Measurements from ENCODE around the gene KCNMB1. TPM values are rescaled to one million over a fixed set of nuclear protein-coding genes. Genes with fewer than 3 reads are reported as not detected.

Gene KCNMB1
- polyA plus RNA-seq, 1 experiment = 0.04 TPM

- H3K27me3 ChIP-seq (ENCODE audit: control insufficient read depth, insufficient read depth, low read length) = no peaks in the 10 kb centered on the region
- POLR2A ChIA-PET = no interaction called here
- TF ChIP-seq, protein P1, sequence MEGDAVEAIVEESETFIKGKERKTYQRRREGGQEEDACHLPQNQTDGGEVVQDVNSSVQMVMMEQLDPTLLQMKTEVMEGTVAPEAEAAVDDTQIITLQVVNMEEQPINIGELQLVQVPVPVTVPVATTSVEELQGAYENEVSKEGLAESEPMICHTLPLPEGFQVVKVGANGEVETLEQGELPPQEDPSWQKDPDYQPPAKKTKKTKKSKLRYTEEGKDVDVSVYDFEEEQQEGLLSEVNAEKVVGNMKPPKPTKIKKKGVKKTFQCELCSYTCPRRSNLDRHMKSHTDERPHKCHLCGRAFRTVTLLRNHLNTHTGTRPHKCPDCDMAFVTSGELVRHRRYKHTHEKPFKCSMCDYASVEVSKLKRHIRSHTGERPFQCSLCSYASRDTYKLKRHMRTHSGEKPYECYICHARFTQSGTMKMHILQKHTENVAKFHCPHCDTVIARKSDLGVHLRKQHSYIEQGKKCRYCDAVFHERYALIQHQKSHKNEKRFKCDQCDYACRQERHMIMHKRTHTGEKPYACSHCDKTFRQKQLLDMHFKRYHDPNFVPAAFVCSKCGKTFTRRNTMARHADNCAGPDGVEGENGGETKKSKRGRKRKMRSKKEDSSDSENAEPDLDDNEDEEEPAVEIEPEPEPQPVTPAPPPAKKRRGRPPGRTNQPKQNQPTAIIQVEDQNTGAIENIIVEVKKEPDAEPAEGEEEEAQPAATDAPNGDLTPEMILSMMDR (IDR thresholded peaks at IDR 0.05; ENCODE audit: insufficient read depth, low read depth, low read length) = no peak
- no peak for DNase-seq (ENCODE audit: low read depth)
- H3K4me3 ChIP-seq (ENCODE audit: low read depth, low read length) = no peak overlapping the region
- no peaks in the 10 kb centered on the region for H3K36me3 ChIP-seq (ENCODE audit: control insufficient read depth, insufficient read depth, low read length)
- CTCF ChIA-PET = no interaction called here
Measured at GRCh38 chr5:170365011-170365410, 24.2 kb downstream of the KCNMB1 start.

DNA sequence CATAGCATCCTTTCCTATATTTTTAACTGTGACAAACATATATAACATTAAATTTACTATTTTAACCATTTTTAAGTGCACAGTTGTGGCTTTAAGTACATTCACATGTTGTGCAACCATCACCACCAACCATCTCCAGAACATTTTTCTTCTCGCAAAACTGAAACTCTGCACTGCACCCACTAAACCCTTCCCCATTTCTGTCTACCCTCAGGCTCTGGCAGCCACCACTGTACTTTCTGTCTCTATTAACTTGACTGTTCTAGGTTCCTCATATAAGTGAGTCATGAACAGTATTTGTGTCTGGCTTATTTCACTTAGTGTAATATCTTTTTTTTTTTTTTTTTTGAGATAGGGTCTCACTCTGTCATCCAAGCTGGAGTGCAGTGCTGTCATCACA, 25.5 kb downstream of the KCNMB1 start:
- H3K36me3 ChIP-seq (ENCODE audit: control insufficient read depth, insufficient read depth, low read length) = no peaks in the 10 kb centered on the region
- TF ChIP-seq, protein P1 (IDR thresholded peaks at IDR 0.05; ENCODE audit: insufficient read depth, low read depth, low read length) = no peak
- POLR2A ChIA-PET = no interaction called here
- no peak overlapping the region for H3K4me3 ChIP-seq (ENCODE audit: low read depth, low read length)
- no peaks in the 10 kb centered on the region for H3K27me3 ChIP-seq (ENCODE audit: control insufficient read depth, insufficient read depth, low read length)
- CTCF ChIA-PET = interaction anchor here (0.6 kb wide), 1 partner anchor 138 kb away, joined by 3 read pairs; no protein-coding TSS in a partner anchor
- DNase-seq (ENCODE audit: low read depth) = no peak

- no peak for DNase-seq (ENCODE audit: low read depth)
- ChIA-PET CTCF (no interaction called here), POLR2A (no interaction called here)
- no peak overlapping the region for H3K4me3 ChIP-seq (ENCODE audit: low read depth, low read length)
- H3K27me3 ChIP-seq (ENCODE audit: control insufficient read depth, insufficient read depth, low read length) = no peaks in the 10 kb centered on the region
- TF ChIP-seq, protein P1 (IDR thresholded peaks at IDR 0.05; ENCODE audit: insufficient read depth, low read depth, low read length) = no peak
- H3K36me3 ChIP-seq (ENCODE audit: control insufficient read depth, insufficient read depth, low read length) = no peaks in the 10 kb centered on the region
Measured at GRCh38 chr5:170362656-170363055, 26.5 kb downstream of the KCNMB1 start.

DNA sequence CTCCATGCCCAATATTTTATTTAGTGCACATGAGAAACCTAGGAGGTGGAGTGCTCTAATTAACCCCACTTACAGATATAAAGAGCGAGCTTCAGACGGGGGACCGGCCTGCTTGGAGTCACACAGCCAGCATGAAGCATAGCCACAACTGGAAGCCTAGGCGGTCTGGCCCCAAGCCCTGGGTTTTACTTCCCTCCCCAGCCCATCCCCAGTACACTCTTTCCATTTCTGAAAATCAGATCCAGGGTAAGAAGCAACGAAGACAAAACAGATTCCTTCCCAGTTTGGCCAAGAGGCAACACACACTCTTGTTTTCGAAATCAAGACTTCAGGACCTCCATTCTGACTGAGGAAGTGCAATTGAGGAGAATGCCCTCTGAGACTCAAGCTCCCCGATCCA, 27.1 kb downstream of the KCNMB1 start:
- Histone ChIP-seq H3K27me3 (ENCODE audit: control insufficient read depth, insufficient read depth, low read length) (no peaks in the 10 kb centered on the region), H3K36me3 (ENCODE audit: control insufficient read depth, insufficient read depth, low read length) (no peaks in the 10 kb centered on the region), H3K4me3 (ENCODE audit: low read depth, low read length) (no peak overlapping the region)
- POLR2A ChIA-PET = no interaction called here
- TF ChIP-seq, protein P1 (IDR thresholded peaks at IDR 0.05; ENCODE audit: insufficient read depth, low read depth, low read length) = no peak
- CTCF ChIA-PET = interaction anchor here (0.9 kb wide), 1 partner anchor 73 kb away, joined by 3 read pairs; no protein-coding TSS in a partner anchor
- DNase-seq (ENCODE audit: low read depth) = no peak

- no peaks in the 10 kb centered on the region for H3K36me3 ChIP-seq (ENCODE audit: control insufficient read depth, insufficient read depth, low read length)
- no peak overlapping the region for H3K4me3 ChIP-seq (ENCODE audit: low read depth, low read length)
- ChIA-PET CTCF (interaction anchor here (0.9 kb wide), 1 partner anchor 74 kb away, joined by 3 read pairs; no protein-coding TSS in a partner anchor), POLR2A (no interaction called here)
- H3K27me3 ChIP-seq (ENCODE audit: control insufficient read depth, insufficient read depth, low read length) = no peaks in the 10 kb centered on the region
- no peak for DNase-seq (ENCODE audit: low read depth)
- TF ChIP-seq, protein P1 (IDR thresholded peaks at IDR 0.05; ENCODE audit: insufficient read depth, low read depth, low read length) = no peak
Measured at GRCh38 chr5:170361616-170362015, 27.6 kb downstream of the KCNMB1 start.

Data from BJ (cell line).